NCI-H1436 (cell line): ENCODE data around the gene CNN1.
"Not testable (repeated sequence)": the region's sequence is repeated elsewhere in the genome, so short reads cannot be mapped to it uniquely, and the experiment has no call there.

ENCODE experiments used
- DNase-seq: peaks from one replicate; lab custom pipeline; 2025; lab: John Stamatoyannopoulos, UW

The CNN1 gene

GRCh38 chr19:11534948-11535347, 3.7 kb upstream of the CNN1 start:
- DNase-seq = no peak

DNA sequence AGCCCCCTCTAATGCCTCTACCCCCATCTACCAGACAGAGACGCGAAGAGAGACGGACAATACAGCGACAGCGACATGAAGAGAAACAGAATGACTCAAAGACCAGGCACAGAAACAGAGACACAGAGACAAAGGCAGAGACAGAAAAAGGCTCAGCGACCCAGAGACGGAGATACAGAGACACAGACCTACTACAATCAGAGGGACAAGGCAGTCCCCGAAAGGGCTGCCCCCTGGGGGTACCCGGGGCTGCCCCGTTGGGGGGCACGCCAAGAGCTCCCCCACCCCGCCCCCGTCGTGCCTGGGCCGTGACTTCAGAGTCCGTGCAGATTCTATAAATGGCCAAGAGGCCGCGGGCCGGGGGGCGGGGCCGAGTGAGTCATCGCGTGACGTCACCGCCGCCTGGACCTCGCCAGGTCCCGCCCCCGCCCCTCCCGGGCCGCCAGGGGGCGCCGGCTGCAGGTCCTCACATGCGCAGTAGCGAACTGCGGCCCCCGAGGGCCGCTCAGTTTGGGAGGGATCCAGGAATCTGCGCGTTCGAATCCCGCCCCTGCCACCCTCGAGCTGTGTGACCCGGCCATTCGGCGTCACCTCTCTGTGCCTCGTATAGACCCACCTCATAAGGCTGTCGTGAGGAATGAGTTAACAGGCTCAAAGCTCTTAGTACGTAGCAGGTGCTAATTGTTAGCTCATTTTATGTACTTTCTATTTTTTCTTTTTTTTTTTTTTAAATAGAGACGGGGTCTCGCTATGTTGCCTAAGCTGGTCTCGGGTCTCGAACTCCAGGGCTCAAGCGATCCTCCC, 2.7 kb upstream of the CNN1 start:
- DNase-seq = peak; percentile 81

GRCh38 chr19:11539495-11540365, 1.1 kb downstream of the CNN1 start:
- no peak for DNase-seq

- DNase-seq = no peak
These were observed 2.0 kb downstream of the CNN1 start for GRCh38 chr19:11540645-11541044.

GRCh38 chr19:11541238-11541637, 2.6 kb downstream of the CNN1 start:
- DNase-seq = no peak

GRCh38 chr19:11547929-11548700, 9.5 kb downstream of the CNN1 start:
- DNase-seq = no peak

GRCh38 chr19:11549386-11549953, 10.8 kb downstream of the CNN1 start:
- no peak for DNase-seq

GRCh38 chr19:11550265-11550664, 11.6 kb downstream of the CNN1 start:
- DNase-seq = no peak

DNA sequence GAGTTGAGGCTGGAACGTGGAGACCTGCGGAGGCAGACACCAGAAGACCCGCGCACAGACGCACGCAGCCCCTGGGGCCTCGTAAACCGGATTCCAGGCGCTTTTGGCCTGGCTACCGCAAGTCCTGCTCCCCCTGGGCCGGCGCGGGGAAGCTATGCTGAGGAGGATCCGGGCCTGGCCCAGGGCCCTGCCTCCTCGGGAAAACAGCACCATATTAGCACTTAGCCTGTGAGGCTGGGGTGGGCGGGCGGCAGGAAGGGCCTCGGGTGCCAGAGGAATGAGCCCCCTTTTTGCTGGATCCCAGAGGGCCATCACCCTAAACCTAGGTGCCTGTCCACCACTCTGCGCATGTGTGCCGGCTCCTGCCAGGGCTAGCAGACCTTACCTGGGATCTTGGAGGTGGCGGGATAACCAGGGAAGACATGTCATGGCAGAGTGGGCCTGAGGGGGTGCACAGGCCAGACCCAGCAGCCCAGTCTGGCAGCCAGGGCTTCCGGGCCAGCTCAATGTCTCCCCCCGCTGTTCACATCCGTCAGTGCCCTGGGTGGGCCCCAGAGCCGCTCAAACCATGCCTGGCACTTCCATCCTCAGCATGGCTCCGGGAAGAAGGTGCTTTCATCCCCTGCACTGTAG, 13.1 kb downstream of the CNN1 start:
- no peak for DNase-seq

GRCh38 chr19:11552666-11553372, 14.2 kb downstream of the CNN1 start:
- DNase-seq = no peak

GRCh38 chr19:11554160-11554559, 15.5 kb downstream of the CNN1 start:
- no peak for DNase-seq

DNA sequence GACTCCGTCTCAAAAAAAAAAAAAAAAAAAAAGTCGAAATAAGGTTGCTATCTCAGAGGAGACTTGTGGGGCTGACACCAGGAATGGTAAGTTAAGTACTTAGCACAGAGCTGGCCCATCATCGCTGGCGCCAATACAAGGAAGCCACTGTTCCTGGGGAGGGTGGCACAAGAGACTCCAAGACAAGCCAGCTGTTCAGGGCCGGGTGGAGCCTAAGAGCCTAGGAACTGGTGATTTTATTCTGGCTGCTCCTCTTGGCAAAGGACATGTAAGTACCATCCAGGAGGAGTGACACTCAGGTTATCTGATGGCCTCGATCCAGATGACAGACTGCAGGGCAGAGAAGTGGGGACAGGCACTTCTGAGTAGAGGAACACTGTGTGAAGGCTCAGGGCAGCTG, 16.6 kb downstream of the CNN1 start:
- DNase-seq = no peak

DNA sequence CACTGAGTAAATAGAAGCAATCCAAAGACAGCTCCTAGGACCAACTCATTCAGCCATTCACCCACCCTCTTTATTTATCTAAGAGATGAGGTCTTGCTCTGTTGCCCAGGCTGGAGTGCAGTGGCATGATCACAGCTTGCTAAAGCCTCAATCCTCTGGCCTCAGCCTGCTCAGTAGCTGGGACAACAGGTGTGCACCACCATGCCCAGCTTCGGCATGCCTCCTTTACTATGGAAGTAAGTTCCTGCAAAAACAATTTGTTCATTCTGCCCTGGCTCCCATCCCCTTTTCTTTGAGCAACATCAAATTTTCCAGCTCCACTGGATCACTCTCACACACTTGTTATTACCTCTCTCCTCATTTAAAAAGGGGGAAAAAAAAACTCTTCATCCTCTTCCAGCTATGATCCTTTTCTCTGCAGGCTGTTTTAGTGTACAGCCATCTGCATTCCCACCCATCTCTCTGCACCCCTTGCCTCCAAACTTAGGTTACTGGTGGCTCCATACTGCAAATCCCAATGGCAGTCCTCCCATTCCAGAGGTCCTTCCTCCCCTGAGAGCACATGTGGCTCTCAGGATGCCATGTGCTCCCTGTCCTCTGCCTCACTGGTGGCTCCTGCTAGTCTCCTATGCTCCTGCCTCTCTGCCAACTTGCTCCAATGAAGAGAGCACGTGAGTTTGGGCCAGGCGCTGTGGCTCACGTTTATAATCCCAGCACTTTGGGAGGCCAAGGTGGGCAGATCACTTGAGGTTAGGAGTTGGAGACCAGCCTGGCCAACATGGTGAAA, 18.2 kb downstream of the CNN1 start:
- no peak for DNase-seq

DNA sequence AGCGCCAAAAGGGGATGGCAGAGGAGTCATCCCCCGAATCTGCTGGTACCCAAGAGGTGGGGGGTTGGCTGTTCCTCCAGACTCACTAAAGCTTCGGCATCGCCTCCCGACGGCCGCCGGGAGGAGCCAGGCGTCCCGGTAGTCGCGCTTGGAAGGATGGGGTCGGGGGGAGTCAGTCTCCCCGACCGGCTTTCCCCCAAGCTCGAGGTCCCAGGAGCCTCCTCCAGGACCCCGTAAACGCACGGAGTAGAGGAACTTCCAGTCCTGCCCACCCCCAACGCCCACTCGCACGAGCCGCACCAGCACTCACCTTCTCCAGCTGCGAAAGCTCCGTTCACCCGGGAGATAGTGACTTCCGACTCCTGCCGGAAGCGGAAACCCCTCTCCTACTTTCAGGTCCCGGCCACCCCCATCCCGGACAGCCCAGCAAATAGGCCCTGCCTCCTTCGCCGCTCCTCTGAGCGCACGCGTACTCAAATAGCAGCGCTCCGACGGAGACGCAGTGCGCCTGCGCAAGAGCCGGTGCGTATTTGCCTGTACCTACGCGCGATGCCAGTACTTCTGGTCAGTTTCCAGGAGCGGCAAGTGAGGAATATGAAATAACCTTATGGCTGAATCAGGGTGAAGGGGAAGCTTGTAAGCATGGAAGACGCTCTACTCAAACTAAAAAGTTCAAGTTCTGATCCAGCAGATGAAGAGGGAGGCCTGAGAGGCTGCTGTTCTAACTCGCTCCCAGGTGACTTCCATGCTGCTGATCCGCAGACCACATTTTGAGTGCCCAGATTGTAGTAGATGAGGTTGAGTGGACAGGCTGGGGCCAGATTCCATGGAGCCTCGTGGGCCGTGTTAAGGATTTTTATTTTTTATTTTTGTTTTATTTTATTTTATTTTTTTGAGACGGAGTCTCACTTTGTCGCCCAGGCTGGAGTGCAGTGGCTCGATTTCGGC, 20.5 kb downstream of the CNN1 start, which contains the start of gene ELOF1:
TSS of gene ELOF1 (minus strand) at position 350 of the 948 bp plus-strand sequence. CDS start 4,883 bp downstream, outside the sequence.
- peak; percentile 98 for DNase-seq

DNA sequence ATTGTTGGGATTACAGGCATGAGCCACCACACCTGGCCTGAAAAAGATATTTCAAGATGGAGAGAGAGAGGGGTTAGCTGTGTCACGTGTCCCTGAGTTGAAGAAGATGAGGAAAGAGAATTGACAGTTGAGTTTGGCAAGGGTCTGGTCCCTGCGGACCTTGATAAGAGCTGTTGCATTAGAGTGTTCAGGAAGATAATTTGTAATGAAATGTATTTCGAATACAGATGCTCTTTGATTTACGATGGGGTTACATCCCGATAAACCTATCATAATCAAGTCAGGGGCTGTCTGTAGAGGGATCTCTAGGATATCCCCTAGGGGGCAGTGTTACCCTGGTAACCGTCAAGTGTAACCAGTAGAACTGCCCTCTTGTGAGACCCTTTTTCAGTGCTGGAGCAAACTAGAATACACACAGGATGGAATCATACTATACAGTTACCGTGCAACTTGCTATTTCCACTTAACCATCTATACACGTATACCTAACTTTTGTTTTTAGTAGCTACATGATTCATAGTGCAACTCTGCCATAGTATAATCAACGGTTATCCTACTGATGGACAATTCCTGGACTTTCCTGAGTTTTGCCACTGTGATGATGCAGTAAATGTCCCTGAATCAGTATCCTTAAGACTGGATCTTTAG, 21.9 kb downstream of the CNN1 start:
- peak; percentile 85 for DNase-seq

GRCh38 chr19:11563532-11563931, 24.9 kb downstream of the CNN1 start:
- DNase-seq = no peak

DNA sequence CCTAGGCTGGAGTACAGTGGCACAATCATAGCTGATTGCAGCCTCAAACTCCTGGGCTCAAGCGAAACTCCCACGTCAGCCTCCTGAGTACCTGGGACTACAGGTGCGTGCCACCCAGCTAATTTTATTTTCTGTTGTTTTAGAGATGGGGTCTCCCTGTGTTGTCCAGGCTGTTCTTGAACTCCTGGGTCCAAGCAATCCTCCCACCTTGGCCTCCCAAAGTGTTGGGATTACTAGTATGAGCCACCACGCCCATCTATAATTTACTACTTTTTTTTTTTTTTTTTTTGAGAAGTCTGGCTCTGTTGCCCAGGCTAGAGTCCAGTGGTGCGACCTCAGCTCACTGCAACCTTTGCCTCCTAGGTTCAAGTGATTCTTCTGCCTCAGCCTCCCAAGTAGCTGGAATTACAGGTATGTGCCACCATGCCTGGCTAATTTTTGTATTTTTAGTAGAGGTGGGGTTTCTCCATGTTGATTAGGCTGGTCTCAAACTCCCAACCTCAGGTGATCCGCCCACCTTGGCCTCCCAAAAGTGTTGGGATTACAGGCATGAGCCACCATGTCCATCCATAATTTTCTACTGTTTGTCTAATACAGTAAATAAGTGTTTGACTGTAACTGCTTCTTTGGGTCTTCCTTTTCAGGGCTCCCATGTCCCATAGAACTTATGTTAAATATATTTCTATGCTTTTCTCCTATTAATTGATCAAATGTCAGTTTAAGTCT, 25.6 kb downstream of the CNN1 start:
- DNase-seq = not testable (repeated sequence)

- DNase-seq = not testable (repeated sequence)
These were observed 27.0 kb downstream of the CNN1 start for GRCh38 chr19:11565649-11565980.
